Measurements from ENCODE around the gene NHERF1. TPM values are rescaled to one million over a fixed set of nuclear protein-coding genes. Genes with fewer than 3 reads are reported as not detected.

Gene NHERF1
- total and polyA plus RNA-seq, 2 of the 8 experiments (the other 6 are each of a cell fraction or from before 2014, with no cell fraction given) = 92.9 to 99.2 TPM

GRCh38 chr17:74768069-74768762 is 19.8 kb downstream of the NHERF1 start:
- no peak for DNase-seq (ENCODE audit: low read depth in 1 of 2, low spot score in 2 of 2)
- TF ChIP-seq MAFK (IDR thresholded peaks at IDR 0.05; ENCODE audit: low read depth, low read length) (no peak), SIX5 (IDR thresholded peaks at IDR 0.05; ENCODE audit: low read depth, low read length) (no peak), ATF2 (IDR thresholded peaks at IDR 0.05; ENCODE audit: low read length) (no peak), HDAC2 (IDR thresholded peaks at IDR 0.05; ENCODE audit: borderline replicate concordance in 1 of 2, low read depth in 2 of 2, low read length in 2 of 2) (no peak)
- no peak overlapping the region for H3K14ac ChIP-seq (ENCODE audit: insufficient read length)
- H3K36me3 ChIP-seq (ENCODE audit: control insufficient read depth in 2 of 4, insufficient read depth in 4 of 4, low read length in 3 of 4) = peaks cover 2 to 40% (median 15%) of the 10 kb centered on the region in 4 experiments; a peak in 6 of 8 replicates
- H3K56ac ChIP-seq (replicated peaks; ENCODE audit: insufficient read length, low read depth, low read length) = no peak overlapping the region
- H3K9me3 ChIP-seq (ENCODE audit: insufficient read depth in 2 of 2, low read depth in 1 of 2, low read length in 1 of 2) = no peaks in the 10 kb centered on the region
- H2BK20ac ChIP-seq (ENCODE audit: low read length) = no peak overlapping the region
- no peak overlapping the region for H2BK15ac ChIP-seq (ENCODE audit: low read length)
- H2BK5ac ChIP-seq (ENCODE audit: low read depth, low read length) = no peak overlapping the region
- no peak overlapping the region for H2AK5ac ChIP-seq (ENCODE audit: low read depth, low read length)
- H3K23ac ChIP-seq (ENCODE audit: insufficient read length) = no peak overlapping the region
- WGBS, 2 experiments (ENCODE audit: extremely low coverage in 1 of 2, insufficient coverage in 1 of 2, insufficient read length in 1 of 2, insufficient replicate concordance in 2 of 2, low coverage in 1 of 2, low lambda C conversion rate in 2 of 2, missing lambda C conversion rate in 1 of 2) = 84% methylated on average over 16 of the region's 17 CpGs; no CpG with 5 or more reads in 1 of the 2 experiments
- H2BK120ac ChIP-seq (replicated peaks; ENCODE audit: low read depth, low read length) = no peak overlapping the region
- no peak overlapping the region for H2AFZ ChIP-seq (ENCODE audit: low read length)
- H4K5ac ChIP-seq (ENCODE audit: insufficient read length, low read depth, low read length) = no peak overlapping the region
- no peaks in the 10 kb centered on the region for H3K23me2 ChIP-seq (ENCODE audit: low read depth, low read length)
- no peak overlapping the region for H2BK12ac ChIP-seq (ENCODE audit: low read depth, low read length)
- no peak overlapping the region; a peak in 1 of 7 replicates for H3K9ac ChIP-seq (replicated peaks in 1 of 4; ENCODE audit: extremely low read depth in 1 of 4, low read depth in 3 of 4, low read length in 3 of 4)
- peaks cover 0 to 2% of the 10 kb centered on the region in 2 experiments; a peak in 1 of 4 replicates for H3K79me2 ChIP-seq (ENCODE audit: control insufficient read depth in 1 of 2, insufficient read depth in 2 of 2, low read length in 2 of 2)
- ChIA-PET POLR2A (ENCODE audit: partially characterized antibody) (interaction anchor here (0.6 to 1.8 kb wide), 3 partner anchors 10 to 251 kb away, joined by 4 to 5 read pairs (median 5); no protein-coding TSS in a partner anchor), CTCF (ENCODE audit: partially characterized antibody) (interaction anchor here (0.7 to 21.4 kb wide), 6 partner anchors 12 to 111 kb away, joined by 3 to 388 read pairs (median 4); partner anchors contain the start of gene NHERF1)
- no peak overlapping the region for H3K4ac ChIP-seq (replicated peaks; ENCODE audit: insufficient read length, low read depth, low read length)
- H3K18ac ChIP-seq (ENCODE audit: extremely low read depth, low read length) = no peak overlapping the region
- no peaks in the 10 kb centered on the region for H3K27me3 ChIP-seq (replicated peaks in 1 of 4; ENCODE audit: control insufficient read depth in 3 of 4, extremely low read depth in 1 of 4, insufficient read depth in 3 of 4, low read length in 3 of 4)
- no peak for FAIRE-seq
- H3K4me2 ChIP-seq (ENCODE audit: insufficient read depth in 1 of 2, low read depth in 2 of 2, low read length in 2 of 2) = no peak overlapping the region
- H4K8ac ChIP-seq (ENCODE audit: extremely low read depth, insufficient read depth, low read length) = no peak overlapping the region
- no peak overlapping the region for H4K91ac ChIP-seq (replicated peaks; ENCODE audit: insufficient read length, low read length)
- no peak overlapping the region for H3K27ac ChIP-seq (ENCODE audit: low read depth, low read length)
- H3K4me3 ChIP-seq (ENCODE audit: extremely low read depth in 1 of 4, insufficient read depth in 2 of 4, low read depth in 3 of 4, low read length in 4 of 4) = no peak overlapping the region
- peaks cover 0 to 14% (median 9%) of the 10 kb centered on the region in 4 experiments; a peak in 6 of 7 replicates for H3K4me1 ChIP-seq (replicated peaks in 1 of 4; ENCODE audit: control insufficient read depth in 3 of 4, insufficient read depth in 4 of 4, low read length in 3 of 4)
- peaks cover 2% of the 10 kb centered on the region; the same call in 1 of the 2 replicates for H3K79me1 ChIP-seq (ENCODE audit: low read depth, low read length)
- H4K20me1 ChIP-seq (replicated peaks in 1 of 2; ENCODE audit: control insufficient read depth in 1 of 2, insufficient read depth in 2 of 2, low read length in 2 of 2) = peaks cover 7 to 10% of the 10 kb centered on the region in 2 experiments

Data from H1 (cell line).